H1 (cell line): Measurements from ENCODE around the gene DAPK1. TPM values are rescaled to one million over a fixed set of nuclear protein-coding genes. Genes with fewer than 3 reads are reported as not detected.

ENCODE experiments used
- CBX5 ChIP-seq: fragments of 300-800, 300-1000 bp; sonication (generic); IDR thresholded peaks from 2 replicates; pipeline ENCODE4 v1.7.1; 2016; ENCODE audit warnings: antibody characterized with exemption, low read length, low read depth
- polyA plus RNA-seq, 7 experiments: library from polyadenylated mRNA; depleted of rRNA in 3 of 7; stranded (reverse) in 5 of 7; unstranded in 2 of 7; fragments of >200 nt in 5 of 7; fragments of 200-250 nt in 2 of 7; gene quantifications; 1 replicate in 5 of 7; 2 replicates in 1 of 7; 4 replicates in 1 of 7; pipeline versions ENCODE4 v1.2.1 to v1.2.3, GENCODE V29; 2011 to 2013; ENCODE audit warnings: missing spikeins in 2 of 7, mixed read lengths in 2 of 7
- total RNA-seq: library from RNA; stranded (reverse); fragmentation: NEBNext Ultra II Directional; extraction: Animal tissue kit (Norgen Biotek cat#: 25700); gene quantifications from 2 replicates; pipeline ENCODE4 v1.2.1, GENCODE V29; 2021

DAPK1 gene
- total and polyA plus RNA-seq, 2 of the 8 experiments (the other 6 are each of a cell fraction or from before 2014, with no cell fraction given) = 62.4 to 131 TPM

- TF ChIP-seq CBX5 = no peak
These were observed 1.9 kb downstream of the DAPK1 start (continued) for GRCh38 chr9:87499424-87500017.
